AG10803 (cell line): ENCODE measurements around the gene CDH22.

Experiments used
- DNase-seq: peaks from one replicate; pipeline ENCODE4 v3.0.0; 2010; ENCODE audit warnings: low read depth
- H3K4me3 ChIP-seq: 2 replicates; pipeline ENCODE4 v1.5.1; 2011; ENCODE audit warnings: mild to moderate bottlenecking, low read length, control low read depth
- TF ChIP-seq, protein P1 (sequence below): conservative IDR thresholded peaks from 2 replicates; pipeline ENCODE4 v1.5.1; 2011; ENCODE audit warnings: mild to moderate bottlenecking, low read length, control low read depth, inconsistent platforms

The CDH22 gene

DNA sequence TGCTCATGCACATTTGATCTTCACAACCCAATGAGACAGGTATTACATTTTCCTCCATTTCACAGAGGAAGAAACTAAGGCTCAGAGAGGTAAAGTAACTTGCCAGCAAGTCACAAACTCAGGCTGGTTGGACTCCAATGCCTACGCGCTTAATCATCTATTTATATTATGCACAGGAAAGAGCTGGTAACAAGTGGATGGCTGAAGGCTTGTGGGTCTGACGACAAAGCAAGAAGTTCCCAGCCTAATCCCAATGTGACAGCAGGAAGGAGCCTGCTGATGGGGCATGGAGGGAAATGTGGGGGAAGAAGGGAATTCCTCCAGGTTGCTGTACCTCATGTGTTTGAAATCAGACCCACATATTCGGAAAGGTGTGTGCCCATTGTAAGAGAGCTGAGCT is 3.9 kb downstream of the CDH22 start:
- no peak overlapping the region for H3K4me3 ChIP-seq
- no peak for DNase-seq
- TF ChIP-seq, protein P1, sequence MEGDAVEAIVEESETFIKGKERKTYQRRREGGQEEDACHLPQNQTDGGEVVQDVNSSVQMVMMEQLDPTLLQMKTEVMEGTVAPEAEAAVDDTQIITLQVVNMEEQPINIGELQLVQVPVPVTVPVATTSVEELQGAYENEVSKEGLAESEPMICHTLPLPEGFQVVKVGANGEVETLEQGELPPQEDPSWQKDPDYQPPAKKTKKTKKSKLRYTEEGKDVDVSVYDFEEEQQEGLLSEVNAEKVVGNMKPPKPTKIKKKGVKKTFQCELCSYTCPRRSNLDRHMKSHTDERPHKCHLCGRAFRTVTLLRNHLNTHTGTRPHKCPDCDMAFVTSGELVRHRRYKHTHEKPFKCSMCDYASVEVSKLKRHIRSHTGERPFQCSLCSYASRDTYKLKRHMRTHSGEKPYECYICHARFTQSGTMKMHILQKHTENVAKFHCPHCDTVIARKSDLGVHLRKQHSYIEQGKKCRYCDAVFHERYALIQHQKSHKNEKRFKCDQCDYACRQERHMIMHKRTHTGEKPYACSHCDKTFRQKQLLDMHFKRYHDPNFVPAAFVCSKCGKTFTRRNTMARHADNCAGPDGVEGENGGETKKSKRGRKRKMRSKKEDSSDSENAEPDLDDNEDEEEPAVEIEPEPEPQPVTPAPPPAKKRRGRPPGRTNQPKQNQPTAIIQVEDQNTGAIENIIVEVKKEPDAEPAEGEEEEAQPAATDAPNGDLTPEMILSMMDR = no peak

DNA sequence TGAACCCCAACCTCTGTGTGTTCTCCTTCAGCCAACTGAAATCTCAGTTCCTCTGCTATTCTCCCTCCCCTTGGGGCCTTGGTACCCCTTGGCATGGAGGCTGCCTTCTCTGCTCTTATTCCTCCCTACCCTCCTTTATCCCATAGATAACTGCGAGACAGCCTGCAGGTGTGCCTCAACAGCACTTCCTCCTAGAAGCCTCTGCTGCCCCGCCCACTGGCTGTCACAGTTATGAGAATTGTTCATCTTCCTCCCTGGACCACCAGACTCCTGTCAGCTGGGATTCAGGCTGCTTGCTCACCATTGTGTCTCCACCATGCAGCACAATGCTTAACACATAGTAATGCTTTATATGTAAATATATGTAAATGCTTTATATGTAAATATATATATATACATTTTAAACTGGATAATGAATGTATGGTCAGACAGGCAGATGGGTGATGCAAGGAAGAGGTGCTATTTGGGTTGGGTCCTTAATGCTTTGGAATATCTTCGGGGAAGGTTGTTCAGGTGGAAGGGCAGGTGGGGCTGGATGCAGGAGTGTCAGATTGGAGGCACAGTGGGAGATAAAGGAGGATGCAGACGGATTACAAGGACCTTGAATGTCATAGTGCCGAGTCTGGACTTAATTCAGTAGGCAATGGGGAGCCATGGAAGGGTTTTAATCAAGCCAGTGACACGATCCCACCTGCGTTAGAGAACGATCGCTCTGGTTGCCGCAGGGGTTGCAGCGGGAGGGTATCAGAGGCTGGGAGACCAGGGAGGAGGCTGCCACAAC is 4.9 kb downstream of the CDH22 start:
- H3K4me3 ChIP-seq = no peak overlapping the region
- DNase-seq = no peak
- TF ChIP-seq, protein P1 = no peak

DNA sequence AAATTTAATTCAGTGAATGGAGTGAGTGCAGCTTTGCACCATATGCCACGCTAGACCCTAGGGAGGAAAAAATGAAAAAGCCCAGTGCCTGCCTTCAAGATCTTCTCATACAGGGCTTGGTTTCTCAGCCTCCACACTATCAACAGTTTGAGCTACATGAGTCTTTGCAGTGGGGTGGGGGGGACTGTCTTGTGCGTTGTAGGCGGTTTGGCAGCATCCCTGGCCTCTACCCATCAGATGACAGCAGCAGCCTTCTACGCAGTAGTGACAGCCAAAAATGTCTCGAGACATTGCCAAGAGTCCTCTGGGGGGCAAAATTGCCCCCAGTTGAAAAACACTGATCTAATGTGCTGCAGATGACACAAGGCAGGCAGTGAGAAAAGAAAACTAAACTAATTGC is 6.2 kb downstream of the CDH22 start:
- no peak overlapping the region for H3K4me3 ChIP-seq
- no peak for DNase-seq
- TF ChIP-seq, protein P1 = no peak

DNA sequence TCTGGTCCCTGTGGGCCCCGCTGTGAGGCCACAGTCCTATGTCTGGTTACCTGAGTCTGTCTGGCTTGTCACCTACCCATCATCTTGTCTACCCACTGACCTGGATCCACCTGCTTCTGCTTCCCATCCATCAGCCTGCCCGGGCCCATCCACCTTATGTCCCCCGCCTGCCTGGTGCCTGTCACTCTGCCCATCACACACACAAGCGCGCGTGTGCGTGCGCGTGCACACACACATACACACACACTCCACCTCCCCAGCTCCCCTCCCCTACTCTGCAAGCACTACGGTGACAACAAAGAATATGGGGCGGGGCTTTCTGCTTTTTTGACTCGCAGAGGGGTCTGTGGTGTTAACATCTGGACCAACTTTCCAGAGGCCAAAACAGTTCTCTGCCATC is 8.0 kb downstream of the CDH22 start:
- TF ChIP-seq, protein P1 = no peak
- no peak overlapping the region for H3K4me3 ChIP-seq
- DNase-seq = no peak

DNA sequence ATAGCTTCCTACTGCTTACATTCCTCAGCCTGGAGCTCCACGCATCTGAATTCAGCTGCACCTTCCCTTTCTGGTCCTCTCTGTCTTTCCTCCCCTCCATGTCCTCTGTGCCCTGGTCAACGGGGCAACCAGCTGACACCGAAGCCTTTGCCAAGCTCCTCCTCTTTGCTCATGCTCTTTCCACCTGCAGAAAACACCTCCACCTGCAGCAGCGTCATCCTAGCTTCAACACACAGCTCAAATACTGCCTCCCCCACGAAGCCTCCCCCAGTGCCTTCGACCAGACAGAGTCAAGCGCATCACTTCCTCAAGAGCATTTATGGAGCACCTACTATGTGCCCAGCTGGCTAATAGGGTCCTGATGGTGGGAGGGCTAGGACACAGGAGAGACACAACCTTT is 9.2 kb downstream of the CDH22 start:
- H3K4me3 ChIP-seq = no peak overlapping the region
- no peak for DNase-seq
- TF ChIP-seq, protein P1 = no peak

DNA sequence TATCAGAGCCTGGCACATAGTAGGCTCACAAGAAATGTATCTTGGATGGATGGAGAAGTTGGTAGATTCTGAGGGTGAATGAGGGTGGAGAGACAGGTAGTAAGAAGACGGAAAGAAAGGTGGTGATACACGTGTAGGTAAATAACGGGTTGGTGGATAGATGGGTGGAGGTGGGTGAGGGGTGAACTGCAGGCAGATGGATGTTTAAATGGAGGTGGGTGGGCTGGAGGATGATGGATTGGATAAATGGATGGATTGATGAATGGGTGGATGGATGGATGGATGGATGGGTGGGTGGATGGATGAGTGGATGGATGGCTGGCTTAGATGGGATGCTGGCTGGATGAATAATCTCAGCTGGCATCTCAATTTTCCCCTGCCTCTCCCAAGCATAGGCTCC is 9.9 kb downstream of the CDH22 start:
- no peak for DNase-seq
- no peak overlapping the region for H3K4me3 ChIP-seq
- TF ChIP-seq, protein P1 = no peak

DNA sequence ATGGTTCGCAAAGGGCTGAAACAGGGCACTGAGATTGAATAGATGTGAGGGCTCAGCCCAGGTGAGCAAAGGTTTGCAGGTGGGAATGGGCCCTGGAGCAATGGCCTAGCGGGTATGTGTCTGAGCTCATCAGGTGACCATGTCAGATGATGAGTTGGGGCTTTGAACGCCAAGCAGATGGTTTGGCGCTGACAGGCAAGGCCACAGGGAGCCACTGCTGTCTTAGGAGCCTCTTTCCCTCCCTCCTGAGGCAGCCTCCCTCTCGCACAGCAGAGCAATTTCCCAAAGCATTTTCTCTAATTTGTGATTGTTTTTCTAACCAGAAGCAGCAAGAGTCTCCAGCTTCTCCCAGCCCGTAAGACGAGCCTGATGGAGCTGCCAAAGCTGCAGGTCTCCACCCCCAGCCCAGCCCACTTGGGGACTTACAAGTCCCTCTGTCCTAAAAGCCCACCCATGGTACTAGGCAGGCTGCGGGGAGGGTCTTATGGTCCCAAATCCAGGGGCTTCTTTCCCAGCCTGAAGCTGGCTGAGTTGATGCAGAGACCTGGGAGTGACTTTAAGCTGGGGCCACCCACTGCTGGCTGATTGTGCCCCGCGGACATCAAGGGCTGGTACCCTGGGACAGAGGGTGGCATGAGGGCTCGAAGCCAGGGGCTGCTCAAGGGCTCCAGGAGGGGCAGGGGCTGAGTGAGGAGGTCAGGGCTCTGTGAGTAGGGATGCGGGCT is 11.6 kb downstream of the CDH22 start:
- no peak for DNase-seq
- H3K4me3 ChIP-seq = no peak overlapping the region
- TF ChIP-seq, protein P1 = no peak
